Measurements from ENCODE around the gene RRP12.

DNA sequence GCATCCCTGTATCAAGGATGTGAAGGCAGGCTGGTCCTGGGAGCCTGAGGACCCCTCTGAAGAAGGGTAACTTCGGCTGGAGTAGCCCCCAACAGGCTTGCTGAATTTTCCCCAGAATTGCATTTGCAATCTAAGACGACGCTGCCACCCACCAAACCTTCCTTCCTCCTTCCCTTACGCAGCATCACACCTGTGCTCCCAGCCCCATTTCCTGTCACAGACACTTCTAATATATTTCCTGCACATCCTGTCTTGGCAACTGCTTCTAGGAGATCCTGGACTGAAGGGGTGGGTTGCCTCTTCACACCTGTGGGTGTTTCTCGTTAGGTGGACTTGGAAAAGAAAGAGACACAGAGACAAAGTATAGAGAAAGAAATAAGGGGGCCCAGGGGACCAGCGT is 15.4 kb upstream of the RRP12 start:
- TF ChIP-seq, protein P1, sequence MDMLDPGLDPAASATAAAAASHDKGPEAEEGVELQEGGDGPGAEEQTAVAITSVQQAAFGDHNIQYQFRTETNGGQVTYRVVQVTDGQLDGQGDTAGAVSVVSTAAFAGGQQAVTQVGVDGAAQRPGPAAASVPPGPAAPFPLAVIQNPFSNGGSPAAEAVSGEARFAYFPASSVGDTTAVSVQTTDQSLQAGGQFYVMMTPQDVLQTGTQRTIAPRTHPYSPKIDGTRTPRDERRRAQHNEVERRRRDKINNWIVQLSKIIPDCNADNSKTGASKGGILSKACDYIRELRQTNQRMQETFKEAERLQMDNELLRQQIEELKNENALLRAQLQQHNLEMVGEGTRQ (IDR thresholded peaks at IDR 0.05; ENCODE audit: low read depth, low read length) = no peak
- TF ChIP-seq, protein P2, sequence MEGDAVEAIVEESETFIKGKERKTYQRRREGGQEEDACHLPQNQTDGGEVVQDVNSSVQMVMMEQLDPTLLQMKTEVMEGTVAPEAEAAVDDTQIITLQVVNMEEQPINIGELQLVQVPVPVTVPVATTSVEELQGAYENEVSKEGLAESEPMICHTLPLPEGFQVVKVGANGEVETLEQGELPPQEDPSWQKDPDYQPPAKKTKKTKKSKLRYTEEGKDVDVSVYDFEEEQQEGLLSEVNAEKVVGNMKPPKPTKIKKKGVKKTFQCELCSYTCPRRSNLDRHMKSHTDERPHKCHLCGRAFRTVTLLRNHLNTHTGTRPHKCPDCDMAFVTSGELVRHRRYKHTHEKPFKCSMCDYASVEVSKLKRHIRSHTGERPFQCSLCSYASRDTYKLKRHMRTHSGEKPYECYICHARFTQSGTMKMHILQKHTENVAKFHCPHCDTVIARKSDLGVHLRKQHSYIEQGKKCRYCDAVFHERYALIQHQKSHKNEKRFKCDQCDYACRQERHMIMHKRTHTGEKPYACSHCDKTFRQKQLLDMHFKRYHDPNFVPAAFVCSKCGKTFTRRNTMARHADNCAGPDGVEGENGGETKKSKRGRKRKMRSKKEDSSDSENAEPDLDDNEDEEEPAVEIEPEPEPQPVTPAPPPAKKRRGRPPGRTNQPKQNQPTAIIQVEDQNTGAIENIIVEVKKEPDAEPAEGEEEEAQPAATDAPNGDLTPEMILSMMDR (conservative IDR thresholded peaks at IDR 0.05; ENCODE audit: low read depth, low read length) = no peak
- TF ChIP-seq POLR2A (IDR thresholded peaks at IDR 0.05; ENCODE audit: low read depth, low read length) (no peak), SMC3 (IDR thresholded peaks at IDR 0.05; ENCODE audit: low read depth, low read length) (no peak), RAD21 (IDR thresholded peaks at IDR 0.05; ENCODE audit: low read length) (no peak), MAFK (IDR thresholded peaks at IDR 0.05; ENCODE audit: low read depth, low read length) (no peak), CEBPB (IDR thresholded peaks at IDR 0.05; ENCODE audit: low read depth, low read length) (no peak)

All from IMR-90 (cell line).